Measurements from ENCODE around the gene SRSF12.
"Not testable (repeated sequence)": the region's sequence is repeated elsewhere in the genome, so short reads cannot be mapped to it uniquely, and the experiment has no call there.

The SRSF12 gene

GRCh38 chr6:89131599-89131998, 13.7 kb upstream of the SRSF12 start:
- DNase-seq = no peak

- not testable (repeated sequence) for DNase-seq
Measured at GRCh38 chr6:89128256-89128671, 10.4 kb upstream of the SRSF12 start.

GRCh38 chr6:89122625-89123024, 4.8 kb upstream of the SRSF12 start:
- peak in 1 of 56 donors; percentile 2 for DNase-seq

GRCh38 chr6:89121934-89122333, 4.1 kb upstream of the SRSF12 start:
- DNase-seq = no peak

- no peak for DNase-seq
Measured at GRCh38 chr6:89120371-89120770, 2.5 kb upstream of the SRSF12 start.

GRCh38 chr6:89118931-89119330, 1.1 kb upstream of the SRSF12 start:
- peak in 6 of 56 donors; percentile 2 to 28 (median 6) for DNase-seq

- DNase-seq = no peak
Measured at GRCh38 chr6:89116702-89117101, 1.2 kb downstream of the SRSF12 start.

GRCh38 chr6:89111933-89112332, 5.9 kb downstream of the SRSF12 start:
- peak in 5 of 56 donors; percentile 1 to 16 (median 10) for DNase-seq

- DNase-seq = no peak
Measured at GRCh38 chr6:89110284-89110683, 7.6 kb downstream of the SRSF12 start.

GRCh38 chr6:89100114-89100513, 17.8 kb downstream of the SRSF12 start:
- no peak for DNase-seq

GRCh38 chr6:89098461-89098860, 19.4 kb downstream of the SRSF12 start:
- DNase-seq = no peak

GRCh38 chr6:89087881-89088280, 30.0 kb downstream of the SRSF12 start:
- DNase-seq = no peak

GRCh38 chr6:89085409-89086205, 32.3 kb downstream of the SRSF12 start:
- no peak for DNase-seq

- no peak for DNase-seq
Measured at GRCh38 chr6:89084954-89085353, 32.9 kb downstream of the SRSF12 start.

- DNase-seq = no peak
Measured at GRCh38 chr6:89084542-89084941, 33.3 kb downstream of the SRSF12 start.

- no peak for DNase-seq
Measured at GRCh38 chr6:89082486-89082891, 35.4 kb downstream of the SRSF12 start.

GRCh38 chr6:89081423-89082322, 36.2 kb downstream of the SRSF12 start:
- peak; percentile 55 to 99 (median 95) for DNase-seq

GRCh38 chr6:89081129-89081422, 36.8 kb downstream of the SRSF12 start:
- peak in 1 of 56 donors; percentile 65 for DNase-seq

GRCh38 chr6:89080281-89081128, 37.4 kb downstream of the SRSF12 start, which contains the start of gene PNRC1:
Gene PNRC1, plus strand, starts transcription at chr6:89080751. Its CDS starts 144 bp downstream, at chr6:89080895.
- DNase-seq = peak; percentile 92 to 100 (median 99)

GRCh38 chr6:89079511-89080234, 38.2 kb downstream of the SRSF12 start:
- DNase-seq = peak in 35 of 56 donors; percentile 2 to 70 (median 23)

GRCh38 chr6:89073840-89074239, 44.0 kb downstream of the SRSF12 start:
- no peak for DNase-seq

Data from nucleus accumbens (tissue), 56 donors.